Epidermal melanocyte (primary cell): Measurements from ENCODE around the gene INPP5A.
"Not testable (repeated sequence)": the region's sequence is repeated elsewhere in the genome, so short reads cannot be mapped to it uniquely, and the experiment has no call there.

Experiments
- DNase-seq: peaks from one replicate; pipeline ENCODE4 v3.0.0; 2011; ENCODE audit warnings: low spot score; ENCODE audit not compliant: insufficient read length

The INPP5A gene

GRCh38 chr10:132793213-132793612 lies 255.6 kb downstream of the INPP5A start:
- DNase-seq: no peak

- no peak for DNase-seq
Observed at GRCh38 chr10:132793871-132794849, 256.6 kb downstream of the INPP5A start.

- no peak for DNase-seq
Observed at GRCh38 chr10:132796846-132797245, 259.3 kb downstream of the INPP5A start.

- not testable (repeated sequence) for DNase-seq
Observed at GRCh38 chr10:132797986-132798385, 260.4 kb downstream of the INPP5A start.

- DNase-seq: no peak
Observed at GRCh38 chr10:132798403-132798802, 260.8 kb downstream of the INPP5A start.

GRCh38 chr10:132798876-132799275 lies 261.3 kb downstream of the INPP5A start:
- no peak for DNase-seq

- no peak for DNase-seq
Observed at GRCh38 chr10:132799865-132800264, 262.3 kb downstream of the INPP5A start.

- DNase-seq: no peak
Observed at GRCh38 chr10:132802048-132802447, 264.5 kb downstream of the INPP5A start.

GRCh38 chr10:132802694-132803320 lies 265.2 kb downstream of the INPP5A start:
- no peak for DNase-seq

GRCh38 chr10:132803416-132804210 lies 266.0 kb downstream of the INPP5A start:
- DNase-seq: no peak

- DNase-seq: no peak
Observed at GRCh38 chr10:132804287-132804686, 266.7 kb downstream of the INPP5A start.

GRCh38 chr10:132804785-132805426 lies 267.3 kb downstream of the INPP5A start:
- no peak for DNase-seq

GRCh38 chr10:132805599-132805998 lies 268.0 kb downstream of the INPP5A start:
- DNase-seq: no peak

GRCh38 chr10:132806110-132806509 lies 268.5 kb downstream of the INPP5A start:
- no peak for DNase-seq

- no peak for DNase-seq
Observed at GRCh38 chr10:132806561-132807003, 269.0 kb downstream of the INPP5A start.

GRCh38 chr10:132807621-132808049 lies 270.0 kb downstream of the INPP5A start:
- no peak for DNase-seq

- DNase-seq: no peak
Observed at GRCh38 chr10:132808383-132809231, 271.0 kb downstream of the INPP5A start.

GRCh38 chr10:132809232-132810140 lies 271.9 kb downstream of the INPP5A start:
- DNase-seq: no peak
